H4 (cell line): ENCODE measurements around the gene FAM156B. TPM values are rescaled to one million over a fixed set of nuclear protein-coding genes. Genes with fewer than 3 reads are reported as not detected.
"Not testable (repeated sequence)": the region's sequence is repeated elsewhere in the genome, so short reads cannot be mapped to it uniquely, and the experiment has no call there.

ENCODE experiments used
- DNase-seq: peaks from one replicate; pipeline ENCODE4 v3.0.0-alpha.2; 2015; ENCODE audit warnings: low spot score
- total RNA-seq: library from RNA; depleted of rRNA; stranded (reverse); fragments of >200 nt; shearing (Covaris generic); gene quantifications from 2 replicates; pipeline ENCODE4 v1.2.3, GENCODE V29; 2014; rRNA removed

The FAM156B gene
- 0.66 and 5.8 TPM in 2 replicates for total RNA-seq

GRCh38 chrX:52896855-52897709 is at the start of gene FAM156B:
Gene FAM156B, plus strand, starts transcription at chrX:52897330. Its CDS starts 9,896 bp downstream, at chrX:52907226.
- not testable (repeated sequence) for DNase-seq

GRCh38 chrX:52852110-52852860 is 44.8 kb upstream of the FAM156B start:
- DNase-seq = no peak

- DNase-seq = not testable (repeated sequence)
Measured at GRCh38 chrX:52856991-52857525, 40.1 kb upstream of the FAM156B start.

- no peak for DNase-seq
Measured at GRCh38 chrX:52865343-52865998, 31.7 kb upstream of the FAM156B start.

GRCh38 chrX:52867610-52868348 is 29.4 kb upstream of the FAM156B start, which contains the start of gene XAGE3:
Gene XAGE3, minus strand, starts transcription at chrX:52868083. Its CDS starts 950 bp downstream, at chrX:52867133.
- DNase-seq = no peak

- DNase-seq = no peak
Measured at GRCh38 chrX:52870046-52870445, 27.1 kb upstream of the FAM156B start.

- not testable (repeated sequence) for DNase-seq
Measured at GRCh38 chrX:52873825-52874224, 23.3 kb upstream of the FAM156B start.

- no peak for DNase-seq
Measured at GRCh38 chrX:52874661-52875060, 22.5 kb upstream of the FAM156B start.

GRCh38 chrX:52875436-52875835 is 21.7 kb upstream of the FAM156B start:
- DNase-seq = not testable (repeated sequence)

- DNase-seq = not testable (repeated sequence)
Measured at GRCh38 chrX:52876386-52876785, 20.7 kb upstream of the FAM156B start.

- DNase-seq = not testable (repeated sequence)
Measured at GRCh38 chrX:52887459-52887858, 9.7 kb upstream of the FAM156B start.

GRCh38 chrX:52888090-52888489 is 9.0 kb upstream of the FAM156B start:
- DNase-seq = not testable (repeated sequence)

GRCh38 chrX:52896438-52896837 is 692 bp upstream of the FAM156B start:
- not testable (repeated sequence) for DNase-seq

- not testable (repeated sequence) for DNase-seq
Measured at GRCh38 chrX:52905531-52905930, 8.4 kb downstream of the FAM156B start.

- not testable (repeated sequence) for DNase-seq
Measured at GRCh38 chrX:52906072-52906471, 8.9 kb downstream of the FAM156B start.

GRCh38 chrX:52907137-52907536 is 10.0 kb downstream of the FAM156B start:
- DNase-seq = not testable (repeated sequence)

- DNase-seq = not testable (repeated sequence)
Measured at GRCh38 chrX:52907900-52908299, 10.8 kb downstream of the FAM156B start.

- DNase-seq = not testable (repeated sequence)
Measured at GRCh38 chrX:52909313-52909969, 12.3 kb downstream of the FAM156B start.

GRCh38 chrX:52913681-52914080 is 16.6 kb downstream of the FAM156B start:
- not testable (repeated sequence) for DNase-seq

GRCh38 chrX:52914704-52915103 is 17.6 kb downstream of the FAM156B start:
- not testable (repeated sequence) for DNase-seq
